HG02938 (cell line): Measurements from ENCODE around the gene TWIST2.

ENCODE experiments used
- ATAC-seq: cut with Tn5 transposase; IDR thresholded peaks from one replicate; pipeline ENCODE4 v1.9.1; 2021; ENCODE audit warnings: mild to moderate bottlenecking, moderate library complexity; ENCODE audit not compliant: unreplicated experiment

Gene TWIST2

DNA sequence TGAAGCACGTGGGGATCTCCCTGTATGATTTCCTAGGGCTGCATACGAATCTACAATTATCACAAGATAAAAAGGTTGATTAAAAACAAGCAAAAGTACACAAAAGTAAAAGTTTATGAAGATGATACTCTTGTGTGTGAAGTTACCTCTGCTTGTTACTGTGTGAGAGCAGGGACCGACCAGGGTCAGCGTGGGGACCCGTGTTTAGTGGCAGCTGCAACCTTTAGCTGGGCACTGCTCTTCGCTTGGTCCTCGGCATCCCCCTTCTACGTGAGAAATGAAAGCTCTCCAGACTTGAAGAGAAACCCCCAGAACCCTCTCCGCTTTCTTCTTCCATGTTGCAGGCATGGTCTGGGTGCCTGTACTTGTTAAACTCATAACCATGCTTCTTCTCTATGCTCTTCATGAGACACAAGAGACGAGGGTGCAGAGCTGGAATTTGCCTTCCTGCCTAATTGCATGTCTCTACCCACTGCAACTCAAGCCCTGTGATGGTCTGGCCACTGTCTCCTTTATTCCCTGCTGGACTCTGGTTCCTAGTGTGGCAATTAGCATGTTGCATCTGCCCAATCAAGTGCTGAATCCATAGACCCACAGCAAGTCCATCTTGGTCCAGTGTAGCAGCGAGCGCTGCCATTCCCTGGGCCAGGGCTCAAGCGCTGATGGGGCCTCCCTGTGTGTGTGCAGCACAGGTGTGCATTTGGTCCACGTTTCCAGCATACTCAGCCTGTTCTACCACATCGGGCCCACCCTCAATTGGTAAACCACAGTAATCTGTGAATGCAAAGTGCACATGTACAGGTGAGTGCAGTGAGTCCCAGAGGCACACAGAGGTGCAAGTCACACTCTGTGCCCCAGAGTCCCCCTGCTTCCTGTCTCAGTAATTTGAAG, 88.5 kb downstream of the TWIST2 start:
- ATAC-seq: no peak

- no peak for ATAC-seq
Observed at GRCh38 chr2:238938003-238938400, 90.1 kb downstream of the TWIST2 start.

DNA sequence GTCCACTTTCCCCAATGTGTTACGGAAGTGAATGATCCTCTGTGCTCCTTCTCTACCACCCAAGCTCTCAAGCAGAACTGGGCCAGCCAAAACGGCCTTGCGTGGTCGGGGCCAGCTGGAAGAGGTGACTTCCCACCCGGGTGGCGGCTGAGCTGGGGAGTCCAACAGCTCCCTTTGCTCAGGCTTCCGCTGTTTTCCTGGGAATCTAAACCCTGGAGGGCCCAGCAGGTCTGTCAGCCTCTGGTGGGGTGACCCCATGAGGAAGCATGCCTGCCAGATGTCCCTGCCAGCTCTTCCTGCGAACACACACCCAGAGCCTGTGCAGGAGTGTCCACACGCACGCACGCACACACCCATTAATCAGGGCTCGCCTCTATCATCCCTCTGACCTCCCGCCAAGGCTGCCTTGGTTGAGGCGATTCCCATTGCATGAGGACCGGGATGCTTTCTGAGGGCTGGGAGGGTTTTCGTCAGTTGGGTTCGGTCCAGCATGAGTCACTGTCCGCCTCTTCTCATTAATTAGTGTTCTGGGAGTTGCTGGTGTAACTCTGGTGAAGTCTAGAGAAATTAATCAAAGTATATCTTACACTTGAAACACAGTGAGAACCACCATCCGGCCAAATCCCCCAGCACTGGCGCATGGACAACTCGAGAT, 90.6 kb downstream of the TWIST2 start:
- no peak for ATAC-seq

DNA sequence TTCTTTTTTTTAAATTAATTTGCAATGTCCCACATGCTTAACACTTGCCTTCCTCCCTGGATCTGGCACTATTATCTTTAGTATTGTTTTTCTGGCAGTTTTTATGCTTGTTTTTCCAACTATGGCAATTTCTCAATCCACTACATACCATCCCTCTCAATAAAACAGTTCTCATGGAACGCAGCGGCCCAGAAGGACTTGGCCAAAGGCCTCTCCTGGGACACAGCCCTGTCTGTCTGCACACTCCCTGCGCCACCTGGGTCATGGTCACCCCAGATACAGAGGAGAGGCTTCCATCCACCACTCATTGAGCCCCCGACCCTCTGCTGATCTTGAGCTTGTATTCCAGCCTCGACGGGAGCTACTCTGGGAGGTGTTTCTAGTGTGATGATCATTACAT, 91.2 kb downstream of the TWIST2 start:
- no peak for ATAC-seq

- ATAC-seq: no peak
Observed at GRCh38 chr2:238939521-238940403, 91.9 kb downstream of the TWIST2 start.

DNA sequence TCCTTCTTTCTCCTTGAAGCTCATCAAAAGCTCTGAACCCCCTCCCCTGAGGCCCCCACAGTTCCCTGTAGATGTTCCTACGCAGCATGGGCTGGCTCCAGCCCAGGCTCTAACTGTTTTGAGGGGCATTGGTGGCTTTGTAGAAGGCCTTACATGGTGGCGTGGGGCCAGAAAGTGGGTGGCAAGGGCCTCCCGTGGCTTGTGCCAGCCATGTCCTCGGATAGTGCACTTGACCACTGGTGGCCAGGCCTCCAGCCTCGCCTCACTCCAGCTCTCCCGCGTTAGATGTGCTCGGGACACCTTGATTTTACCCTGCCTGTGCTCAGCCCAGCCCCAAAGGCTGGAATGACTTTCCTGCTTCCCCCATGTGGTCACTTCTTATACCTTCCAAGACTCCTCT, 92.9 kb downstream of the TWIST2 start:
- ATAC-seq: no peak

DNA sequence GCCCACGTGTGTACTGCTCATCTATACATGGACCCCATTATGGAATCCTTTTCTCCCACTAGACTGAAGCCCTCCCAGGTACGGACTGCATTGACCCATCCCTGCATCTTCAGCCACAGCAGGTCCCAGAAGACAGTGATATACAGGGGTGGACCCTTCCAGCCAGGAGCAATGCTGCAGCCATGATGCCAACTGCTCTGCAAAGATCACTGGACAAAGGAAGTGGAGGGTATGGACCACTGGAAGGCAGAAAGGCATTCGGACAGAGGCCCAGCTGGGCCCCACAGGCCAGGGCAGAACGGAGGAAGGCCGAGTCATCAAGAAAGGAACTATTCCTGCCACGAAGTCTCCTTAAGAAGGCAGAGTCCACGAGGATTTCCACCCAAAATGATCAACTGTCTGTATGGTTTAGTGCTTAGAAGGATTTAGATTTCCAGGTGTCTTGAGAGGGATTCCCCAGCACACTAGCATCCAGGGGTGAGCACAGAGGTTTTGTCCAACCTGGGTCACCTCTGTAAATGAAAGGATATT, 93.4 kb downstream of the TWIST2 start:
- ATAC-seq: no peak

- no peak for ATAC-seq
Observed at GRCh38 chr2:238942080-238942725, 94.3 kb downstream of the TWIST2 start.

GRCh38 chr2:238942726-238943300, 94.9 kb downstream of the TWIST2 start:
- ATAC-seq: no peak

- ATAC-seq: no peak
Observed at GRCh38 chr2:238943338-238944067, 95.6 kb downstream of the TWIST2 start.

DNA sequence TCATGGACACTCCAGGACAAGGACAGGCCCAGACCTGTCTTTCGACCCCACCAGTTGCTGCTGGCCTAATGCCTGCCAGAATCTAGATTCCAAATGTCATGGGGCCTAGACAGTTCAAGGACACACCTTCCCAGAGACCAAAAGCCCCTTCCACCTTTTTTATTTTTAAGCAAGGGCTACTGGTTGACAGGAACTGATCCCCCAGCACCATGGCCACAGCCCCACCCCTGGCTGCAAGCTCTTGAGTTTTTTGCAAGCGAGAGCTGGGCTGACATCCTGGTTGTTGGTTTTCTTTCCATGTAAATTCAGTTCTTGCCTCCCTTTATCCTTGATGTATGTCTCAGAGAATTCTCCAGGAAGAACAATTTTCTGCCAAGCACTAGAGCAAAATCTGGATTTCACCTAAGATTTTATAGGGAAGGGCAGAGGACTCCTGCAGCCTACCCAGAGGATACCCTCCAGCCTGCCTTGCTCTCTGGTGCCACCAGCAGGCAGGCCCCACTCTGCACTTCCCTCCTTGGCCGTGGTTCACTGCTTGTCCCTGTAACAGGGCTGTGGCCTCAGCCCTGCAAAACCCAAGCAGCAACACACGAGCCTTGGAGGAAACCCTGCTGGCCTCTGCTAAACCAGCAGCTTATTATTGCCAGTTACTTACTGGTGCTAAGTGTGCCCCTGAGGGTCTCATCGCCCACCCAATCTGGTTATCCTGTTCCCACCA, 97.7 kb downstream of the TWIST2 start:
- ATAC-seq: no peak

DNA sequence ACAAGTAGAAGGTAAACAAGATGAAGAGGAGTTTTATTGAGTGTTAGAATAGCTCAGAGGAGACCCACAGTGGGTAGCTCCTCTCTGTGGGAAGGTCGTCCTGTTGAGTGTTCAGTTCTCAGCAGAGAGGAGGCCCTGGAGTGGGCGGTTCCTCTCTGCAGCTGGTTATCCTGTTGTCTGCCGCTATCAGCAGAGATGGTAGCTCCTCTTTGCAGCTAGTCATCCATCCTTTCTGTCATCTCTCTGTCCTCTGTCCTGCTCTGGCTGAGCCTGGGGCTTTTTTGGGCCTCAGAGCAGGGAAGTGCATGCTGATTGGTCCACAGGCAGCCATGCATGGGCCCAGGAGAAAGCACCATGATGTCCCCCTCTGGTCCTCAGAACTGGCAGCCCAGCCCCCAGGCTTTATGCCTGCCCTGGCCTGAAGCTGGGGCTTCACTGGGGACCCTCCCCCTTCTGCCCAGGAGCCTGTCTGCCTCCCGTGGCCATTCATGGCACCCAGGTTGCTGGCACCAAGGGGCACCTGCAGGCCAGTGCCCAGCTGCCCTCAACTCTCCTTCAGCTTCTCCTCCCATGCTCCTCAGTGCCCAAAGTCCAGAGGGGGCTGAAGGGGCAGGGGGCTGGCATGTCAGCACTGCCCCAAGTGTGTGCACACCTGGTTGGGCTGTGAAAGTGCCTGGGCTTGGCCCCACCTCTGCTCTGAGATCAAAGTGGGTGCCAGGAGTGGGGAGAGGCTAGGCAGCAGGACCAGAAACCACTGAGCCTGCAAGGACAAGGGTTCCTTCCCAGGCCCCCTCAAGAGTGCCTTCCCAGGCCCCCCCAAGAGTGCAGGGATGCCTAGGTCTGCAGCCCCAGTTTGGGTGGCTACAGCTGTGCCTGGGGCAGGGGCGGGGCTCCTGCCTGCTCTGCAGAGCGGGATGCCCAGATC, 98.7 kb downstream of the TWIST2 start:
- no peak for ATAC-seq

- no peak for ATAC-seq
Observed at GRCh38 chr2:238947243-238947760, 99.4 kb downstream of the TWIST2 start.

DNA sequence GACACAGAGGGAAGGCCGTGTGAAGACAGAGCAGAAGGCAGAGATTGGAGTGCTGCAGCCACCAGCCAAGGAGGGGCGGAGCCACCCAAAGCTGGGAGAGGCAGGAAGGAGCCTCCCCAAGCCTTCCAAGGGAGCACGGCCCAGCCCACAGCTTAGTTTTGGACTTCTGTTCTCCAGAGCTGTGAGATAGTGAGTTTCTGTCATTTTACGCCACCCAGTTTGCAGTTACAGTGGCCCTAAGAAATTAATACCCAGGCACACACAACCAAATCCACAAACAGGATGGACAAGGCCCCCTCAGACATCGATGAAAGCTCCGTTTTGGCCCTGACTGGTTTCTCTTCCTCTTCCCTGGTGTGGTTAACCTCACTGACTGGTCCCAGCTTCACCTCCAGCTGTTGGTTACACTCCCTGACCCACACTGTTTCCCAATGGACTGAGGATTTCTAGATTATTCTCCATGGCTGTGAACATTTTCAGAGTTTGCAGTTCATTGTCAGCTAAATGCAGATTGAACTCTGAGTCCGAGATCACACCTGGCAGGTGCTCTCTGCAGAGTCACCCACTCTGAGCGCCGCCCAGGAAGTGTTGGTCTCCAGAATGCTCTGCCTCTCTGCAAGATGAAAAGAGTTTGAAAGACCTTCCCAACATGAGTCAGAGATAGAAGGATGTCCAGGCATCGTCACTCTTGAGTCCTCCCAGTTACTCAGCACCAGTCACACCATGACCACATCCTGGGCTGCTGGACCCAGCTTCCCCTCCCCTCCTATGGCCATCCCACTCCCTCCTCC, 100.2 kb downstream of the TWIST2 start:
- ATAC-seq: no peak

DNA sequence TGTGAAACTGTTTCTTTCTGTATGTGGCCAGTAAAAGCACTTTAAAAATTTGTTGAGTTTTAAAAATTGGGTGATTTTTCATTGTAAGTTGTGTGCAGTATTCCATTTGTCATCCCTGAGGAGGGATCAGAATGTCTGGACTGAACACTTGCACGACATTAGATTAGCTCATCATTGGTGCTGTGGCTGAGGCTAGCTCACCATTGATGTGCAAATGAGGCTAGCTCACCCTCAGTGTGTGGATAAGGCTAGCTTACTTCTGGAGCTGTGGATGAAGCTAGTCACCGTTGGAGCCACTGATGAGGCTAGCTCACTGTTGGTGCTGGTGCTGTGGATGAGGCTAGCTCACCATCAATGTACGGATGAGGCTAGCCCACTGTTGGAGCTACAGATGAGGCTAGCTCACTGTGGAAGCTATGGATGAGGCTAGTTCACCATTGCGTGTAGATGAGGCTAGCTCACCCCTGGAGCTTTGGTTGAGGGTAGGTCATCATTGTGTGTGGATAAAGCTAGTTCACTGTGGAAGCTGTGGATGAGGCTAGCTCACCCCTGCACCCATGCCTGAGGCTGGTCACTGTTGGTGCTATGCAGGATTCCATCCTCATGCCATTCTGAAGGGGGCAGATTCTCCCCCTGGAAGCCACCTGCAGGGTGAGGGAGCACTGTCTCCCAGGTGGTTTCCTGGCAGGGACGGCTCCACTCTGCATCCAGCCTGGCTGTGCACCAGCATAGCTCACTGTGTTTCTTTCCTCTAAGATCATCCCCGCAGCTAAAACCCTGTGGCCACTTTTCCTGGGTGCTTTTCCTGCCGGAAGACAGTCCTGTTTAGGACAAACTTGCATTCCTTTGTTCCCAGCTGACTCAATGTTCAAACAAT, 101.1 kb downstream of the TWIST2 start:
- ATAC-seq: no peak
